Cardiac muscle cell (in vitro differentiated cells and primary cell): ENCODE results near the gene EN2. TPM values are rescaled to one million over a fixed set of nuclear protein-coding genes. Genes with fewer than 3 reads are reported as not detected.
A peak's percentile ranks its signal among the peaks of the same experiment; 100 is the strongest.

Source experiments
- DNase-seq, 2 donors: peaks; one replicate each; pipeline versions ENCODE4 v3.0.0 to v3.0.0-alpha.2; 2010 to 2017; ENCODE audit warnings: low read depth in 1 of 2, low spot score in 1 of 2
- H3K27ac ChIP-seq: fragments of 200-600 bp; sonication (generic); 2 replicates; pipeline ENCODE4 v1.5.1; 2016
- H3K27me3 ChIP-seq: fragments of 200-600 bp; sonication (generic); 2 replicates; pipeline ENCODE4 v1.6.0; 2016; ENCODE audit warnings: control low read depth
- H3K36me3 ChIP-seq: fragments of 200-600 bp; sonication (generic); 2 replicates; pipeline ENCODE4 v1.5.1; 2016; ENCODE audit warnings: control low read depth
- H3K4me1 ChIP-seq: fragments of 200-600 bp; sonication (generic); 2 replicates; pipeline ENCODE4 v1.8.1; 2017; ENCODE audit warnings: low read depth, mild to moderate bottlenecking, mixed run types
- H3K4me3 ChIP-seq: fragments of 200-600 bp; sonication (generic); 2 replicates; pipeline ENCODE4 v1.5.1; 2016; ENCODE audit warnings: mild to moderate bottlenecking
- H3K9me3 ChIP-seq: fragments of 200-600 bp; sonication (generic); 2 replicates; pipeline ENCODE4 v1.5.1; 2017; ENCODE audit warnings: low read depth, mild to moderate bottlenecking, control low read depth
- CTCF ChIP-seq: IDR thresholded peaks from 2 replicates; pipeline ENCODE4 v1.5.1; 2012; ENCODE audit warnings: low read depth, mild to moderate bottlenecking, low read length
- polyA plus RNA-seq: library from polyadenylated mRNA; unstranded; fragments of >200 nt; fragmentation: Nextera tagmentation; extraction: Ambion mirVana; gene quantifications from 2 replicates; pipeline ENCODE4 v1.2.1, GENCODE V29; 2016
- total RNA-seq: library from RNA; depleted of rRNA; stranded (reverse); fragments of >200 nt; gene quantifications from 2 replicates; pipeline ENCODE4 v1.2.3, GENCODE V29; 2016

EN2 gene
- total and polyA plus RNA-seq, 2 experiments from 2014 or later, result not detected

- DNase-seq, result no peak
- Histone ChIP-seq H3K4me3 (no peak overlapping the region), H3K27me3 (peaks cover 100% of the 10 kb centered on the region), H3K27ac (no peak overlapping the region), H3K9me3 (no peaks in the 10 kb centered on the region), H3K4me1 (no peaks in the 10 kb centered on the region), H3K36me3 (no peaks in the 10 kb centered on the region)
- TF ChIP-seq CTCF, result no peak
These were observed 7.4 kb upstream of the EN2 start for GRCh38 chr7:155450558-155450969.

DNA sequence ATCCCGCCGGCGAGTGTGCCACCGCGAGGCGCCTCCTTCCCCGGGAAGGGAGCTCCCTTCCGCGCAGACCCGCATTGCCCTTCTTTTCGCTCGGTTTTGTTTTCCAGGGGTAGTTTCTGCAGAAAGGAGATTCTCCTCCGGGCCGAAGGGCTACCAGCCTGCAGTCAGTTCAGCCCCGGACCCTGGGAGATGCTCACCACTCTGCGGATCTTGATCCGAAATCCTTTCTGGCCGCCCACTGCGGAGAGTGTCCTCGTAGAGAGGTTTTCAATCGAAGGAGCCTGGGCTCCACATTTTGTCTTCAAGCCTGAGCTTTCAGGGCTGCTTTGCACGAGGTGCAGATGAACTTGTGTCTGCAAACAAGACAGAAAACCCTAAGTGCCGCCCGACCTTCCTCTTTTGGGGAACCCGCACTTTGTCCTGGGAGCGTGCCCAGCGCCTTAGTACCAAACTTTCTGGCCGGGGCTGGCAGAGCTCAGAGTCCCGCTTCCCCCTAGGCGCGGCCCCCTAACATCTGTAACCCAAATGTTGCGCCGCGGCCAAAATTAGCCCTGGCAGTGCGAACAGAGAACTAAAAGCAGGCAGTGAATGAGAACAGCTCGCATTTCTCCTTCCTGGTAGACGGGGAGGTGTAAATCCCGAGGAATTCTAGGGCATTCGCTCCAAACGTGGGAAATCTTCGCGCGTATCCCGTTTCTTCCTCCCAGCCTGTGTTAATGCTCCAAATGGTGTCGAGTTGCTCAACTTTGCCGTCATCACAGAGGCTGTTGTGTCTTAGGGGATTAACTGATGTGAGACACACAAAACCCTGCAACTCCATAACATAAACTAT, 6.7 kb upstream of the EN2 start:
- Histone ChIP-seq H3K27me3 (peaks cover 100% of the 10 kb centered on the region), H3K27ac (no peak overlapping the region), H3K4me3 (no peak overlapping the region), H3K9me3 (no peaks in the 10 kb centered on the region), H3K36me3 (no peaks in the 10 kb centered on the region), H3K4me1 (no peaks in the 10 kb centered on the region)
- no peak for TF ChIP-seq CTCF
- DNase-seq, result no peak

DNA sequence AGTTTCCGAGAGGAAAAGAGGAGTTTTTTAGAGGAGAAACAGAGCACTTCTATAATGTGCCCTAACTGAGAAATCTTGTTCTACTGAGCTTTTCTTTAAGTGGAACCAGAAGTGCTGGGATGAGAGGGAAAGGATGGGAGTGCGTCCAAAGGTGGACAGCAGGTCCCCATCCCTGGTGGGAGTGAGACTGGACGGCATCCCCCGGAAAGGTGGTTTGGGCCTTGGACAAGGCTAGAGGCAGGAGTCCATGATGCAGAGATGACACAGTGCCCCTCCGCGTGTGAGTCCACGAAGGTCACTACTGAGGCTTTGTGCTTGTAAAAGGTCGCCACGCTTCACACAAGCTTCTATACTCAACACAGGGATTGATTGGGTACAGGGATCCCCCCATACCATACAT, 6.1 kb upstream of the EN2 start:
- H3K9me3 ChIP-seq, result no peaks in the 10 kb centered on the region
- no peak overlapping the region for H3K27ac ChIP-seq
- no peak for TF ChIP-seq CTCF
- no peak overlapping the region for H3K4me3 ChIP-seq
- H3K4me1 ChIP-seq, result no peaks in the 10 kb centered on the region
- no peak for DNase-seq
- peaks cover 100% of the 10 kb centered on the region for H3K27me3 ChIP-seq
- H3K36me3 ChIP-seq, result no peaks in the 10 kb centered on the region

- no peak overlapping the region for H3K4me3 ChIP-seq
- peaks cover 98% of the 10 kb centered on the region for H3K27me3 ChIP-seq
- H3K9me3 ChIP-seq, result no peaks in the 10 kb centered on the region
- no peaks in the 10 kb centered on the region for H3K36me3 ChIP-seq
- no peaks in the 10 kb centered on the region for H3K4me1 ChIP-seq
- H3K27ac ChIP-seq, result no peak overlapping the region
- no peak for DNase-seq
- TF ChIP-seq CTCF, result no peak
These were observed 5.2 kb upstream of the EN2 start for GRCh38 chr7:155452505-155453295.

DNA sequence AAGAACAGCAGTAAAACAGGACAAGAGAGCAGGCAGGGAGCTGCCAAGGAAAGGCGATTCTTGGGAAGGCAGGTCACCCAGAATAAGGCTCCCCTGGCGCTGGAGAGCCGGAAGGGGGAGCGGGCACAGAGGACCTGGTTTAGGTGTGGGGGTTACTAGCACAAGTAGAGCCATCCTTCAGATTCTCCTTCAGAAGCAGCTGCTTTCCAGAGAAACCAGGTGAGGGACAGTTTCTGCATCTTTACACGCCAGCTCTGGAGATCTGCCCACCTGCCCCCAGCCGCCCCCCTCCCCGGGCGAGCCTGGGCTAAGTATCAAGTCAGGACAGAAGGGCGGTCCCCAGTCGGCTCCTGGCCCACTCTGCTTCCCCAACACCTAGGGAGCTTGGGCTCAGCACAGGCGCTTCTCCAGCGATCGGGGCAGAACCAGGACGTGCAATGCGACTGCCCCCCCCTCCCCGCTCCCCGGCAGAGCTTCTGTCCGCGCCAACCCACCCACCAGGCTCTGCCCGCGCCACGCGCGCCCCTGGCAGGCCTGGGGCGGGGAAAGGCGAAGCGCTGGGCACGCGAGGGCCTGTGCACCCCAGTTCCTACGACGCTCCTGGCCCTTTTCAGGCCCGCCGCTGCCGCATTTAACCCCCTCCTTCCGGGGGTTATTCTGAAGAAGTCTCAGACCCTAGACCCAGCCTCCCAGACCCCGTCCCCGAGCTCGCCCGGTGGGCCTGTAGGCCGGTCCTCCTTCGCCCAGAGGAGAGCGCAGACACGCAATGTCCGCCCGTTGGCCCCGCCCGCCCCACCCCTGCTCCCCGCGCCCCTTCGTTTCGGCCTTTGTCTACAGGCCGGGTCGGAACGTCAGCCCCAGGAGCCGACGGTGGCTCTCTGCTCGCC, 4.4 kb upstream of the EN2 start:
- Histone ChIP-seq H3K9me3 (no peaks in the 10 kb centered on the region), H3K27me3 (peaks cover 97% of the 10 kb centered on the region), H3K4me3 (peak overlapping the region; percentile 2), H3K4me1 (no peaks in the 10 kb centered on the region), H3K27ac (no peak overlapping the region), H3K36me3 (no peaks in the 10 kb centered on the region)
- TF ChIP-seq CTCF, result no peak
- DNase-seq, result no peak
